Dendritic cell treated with granulocyte-macrophage colony-stimulating factor and Interleukin-4, amounts not matched to agents 40 ng/mL and 50 ng/mL, for 4 days (primary cell): Measurements from ENCODE around the gene AAMDC.
"Not testable (repeated sequence)": the region's sequence is repeated elsewhere in the genome, so short reads cannot be mapped to it uniquely, and the experiment has no call there.

Source experiments
- H3K27ac Mint-ChIP-seq: one replicate; pipeline ENCODE4 v1.8.0; 2022; ENCODE audit warnings: mild to moderate bottlenecking, mixed read lengths
- H3K27me3 Mint-ChIP-seq: one replicate; pipeline ENCODE4 v1.8.0; 2022; ENCODE audit warnings: mild to moderate bottlenecking, mixed read lengths
- H3K36me3 Mint-ChIP-seq: one replicate; pipeline ENCODE4 v1.8.0; 2022; ENCODE audit warnings: low read depth, mixed read lengths
- H3K4me1 Mint-ChIP-seq: one replicate; pipeline ENCODE4 v1.8.0; 2022; ENCODE audit warnings: low read depth, mixed read lengths
- H3K4me3 Mint-ChIP-seq: one replicate; pipeline ENCODE4 v1.8.0; 2022; ENCODE audit warnings: mild to moderate bottlenecking, moderate library complexity, mixed read lengths
- H3K9me3 Mint-ChIP-seq: one replicate; pipeline ENCODE4 v1.8.0; 2022; ENCODE audit warnings: mixed read lengths
- intact Hi-C: fragments of 100-400 bp; cut with micrococcal nuclease; formaldehyde crosslinking; loops from one replicate; pipeline ENCODE4 v1.15.0; 2022

AAMDC gene

DNA sequence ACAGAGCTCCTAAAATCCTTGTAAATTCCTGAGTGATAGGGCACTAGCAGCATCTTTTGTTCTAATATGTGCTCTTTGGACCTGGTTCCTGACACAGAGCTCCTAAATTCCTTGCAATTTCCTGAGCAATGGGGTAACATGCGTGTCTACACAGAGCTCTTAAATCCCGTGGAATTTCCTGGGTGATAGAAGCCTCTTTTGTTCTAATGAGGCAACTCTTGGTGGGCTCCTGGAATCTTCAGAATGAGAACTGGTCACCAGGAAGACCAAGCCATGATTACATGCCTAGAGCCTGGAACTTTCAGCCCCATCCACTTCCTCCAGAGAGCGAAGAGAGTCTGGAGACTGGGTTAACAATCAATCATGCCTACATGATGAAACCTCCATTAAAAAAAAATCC lies 19.5 kb upstream of the AAMDC start:
- H3K4me3 Mint-ChIP-seq: no peak overlapping the region
- H3K9me3 Mint-ChIP-seq: no peaks in the 10 kb centered on the region
- no peak overlapping the region for H3K27ac Mint-ChIP-seq

GRCh38 chr11:77806415-77806814 lies 14.5 kb upstream of the AAMDC start:
- Mint-ChIP-seq H3K36me3 (peaks cover 30% of the 10 kb centered on the region), H3K4me3 (no peak overlapping the region), H3K27me3 (no peaks in the 10 kb centered on the region), H3K4me1 (peaks cover 33% of the 10 kb centered on the region), H3K27ac (no peak overlapping the region), H3K9me3 (no peaks in the 10 kb centered on the region)
- intact Hi-C loops: no loop called here

More for the DNA sequence above, 19.5 kb upstream of the AAMDC start:
- H3K27me3 Mint-ChIP-seq: no peaks in the 10 kb centered on the region
- intact Hi-C loops: no loop called here
- peaks cover 33% of the 10 kb centered on the region for H3K4me1 Mint-ChIP-seq
- H3K36me3 Mint-ChIP-seq: peaks cover 27% of the 10 kb centered on the region

GRCh38 chr11:77806993-77807392 lies 14.0 kb upstream of the AAMDC start:
- peaks cover 33% of the 10 kb centered on the region for H3K36me3 Mint-ChIP-seq
- H3K4me1 Mint-ChIP-seq: peaks cover 30% of the 10 kb centered on the region
- no peak overlapping the region for H3K27ac Mint-ChIP-seq

GRCh38 chr11:77813256-77813655 lies 7.7 kb upstream of the AAMDC start:
- intact Hi-C loops: no loop called here
- no peak overlapping the region for H3K4me3 Mint-ChIP-seq
- no peaks in the 10 kb centered on the region for H3K27me3 Mint-ChIP-seq
- peaks cover 41% of the 10 kb centered on the region for H3K36me3 Mint-ChIP-seq
- peaks cover 9% of the 10 kb centered on the region for H3K9me3 Mint-ChIP-seq
- no peak overlapping the region for H3K27ac Mint-ChIP-seq
- peaks cover 13% of the 10 kb centered on the region for H3K4me1 Mint-ChIP-seq

More at GRCh38 chr11:77806993-77807392, 14.0 kb upstream of the AAMDC start:
- Mint-ChIP-seq H3K9me3 (no peaks in the 10 kb centered on the region), H3K27me3 (no peaks in the 10 kb centered on the region), H3K4me3 (no peak overlapping the region)
- intact Hi-C loops: no loop called here

DNA sequence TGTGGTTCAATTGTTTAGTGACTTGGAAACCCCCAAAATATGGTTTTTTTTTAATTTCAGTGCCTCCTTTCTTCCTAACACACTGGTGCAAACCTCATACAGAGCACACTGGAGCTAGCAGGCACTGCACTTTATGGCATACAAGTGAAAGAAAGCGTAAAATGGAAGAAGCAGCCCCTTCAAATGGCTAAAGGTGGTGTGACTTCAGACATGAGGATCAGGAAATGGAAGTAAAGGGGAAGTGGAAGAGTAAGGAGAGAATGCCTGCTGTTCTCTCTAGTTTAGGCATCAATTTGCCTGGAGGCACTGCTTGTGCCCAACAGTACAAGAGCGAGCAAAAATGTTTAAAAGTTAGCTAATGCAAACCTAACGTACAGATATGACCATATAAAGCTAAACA lies 6.1 kb upstream of the AAMDC start:
- no peak overlapping the region for H3K4me3 Mint-ChIP-seq
- peaks cover 47% of the 10 kb centered on the region for H3K36me3 Mint-ChIP-seq
- H3K27me3 Mint-ChIP-seq: no peaks in the 10 kb centered on the region
- intact Hi-C loops: no loop called here
- H3K9me3 Mint-ChIP-seq: peaks cover 9% of the 10 kb centered on the region
- H3K4me1 Mint-ChIP-seq: peaks cover 21% of the 10 kb centered on the region
- no peak overlapping the region for H3K27ac Mint-ChIP-seq

DNA sequence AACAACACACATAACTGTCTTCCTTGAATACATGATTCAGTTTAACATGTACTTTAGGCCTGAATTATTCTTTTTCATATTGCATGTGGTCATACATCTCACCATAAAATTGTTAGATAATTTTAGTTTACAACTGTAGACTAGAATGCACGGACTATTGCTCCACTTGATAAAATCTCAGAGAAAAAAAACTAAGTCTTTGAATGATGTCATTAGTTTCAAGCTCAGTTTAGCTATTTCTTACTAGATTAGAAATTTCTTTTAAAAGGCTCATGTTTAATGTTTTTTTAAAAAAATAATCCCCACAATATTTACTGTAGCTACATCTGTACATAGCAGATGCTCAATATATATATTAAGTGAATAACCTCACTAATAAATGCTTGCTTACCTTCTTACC lies 5.5 kb upstream of the AAMDC start:
- H3K27ac Mint-ChIP-seq: no peak overlapping the region
- intact Hi-C loops: no loop called here
- H3K4me1 Mint-ChIP-seq: peaks cover 16% of the 10 kb centered on the region
- H3K4me3 Mint-ChIP-seq: no peak overlapping the region
- peaks cover 9% of the 10 kb centered on the region for H3K9me3 Mint-ChIP-seq
- H3K36me3 Mint-ChIP-seq: peaks cover 48% of the 10 kb centered on the region
- H3K27me3 Mint-ChIP-seq: no peaks in the 10 kb centered on the region

DNA sequence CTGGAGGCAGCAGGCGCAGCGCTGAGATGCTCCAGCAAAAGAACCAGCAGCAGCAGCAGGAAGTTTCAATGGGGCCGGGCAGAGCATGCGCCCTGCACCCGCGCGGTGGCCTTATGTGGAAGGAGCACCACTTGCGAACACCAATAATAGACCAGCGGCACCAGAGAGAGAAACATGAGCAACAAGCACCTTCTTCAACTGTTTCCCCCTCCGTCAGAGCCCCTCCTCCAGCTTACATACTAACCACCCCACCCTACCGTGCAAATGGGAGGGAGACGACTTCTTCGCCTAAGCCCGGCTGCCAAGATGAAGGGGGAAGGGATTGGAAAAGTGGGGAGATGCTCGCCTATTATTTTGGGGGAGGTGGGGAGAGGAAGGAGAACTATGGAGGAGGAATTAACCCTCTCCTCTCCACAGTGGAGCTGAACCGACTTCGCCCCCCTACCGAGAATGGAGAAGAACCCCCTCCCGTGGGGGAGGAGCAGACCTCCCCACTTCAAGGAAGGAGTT lies 1.5 kb upstream of the AAMDC start:
- no peaks in the 10 kb centered on the region for H3K27me3 Mint-ChIP-seq
- H3K4me3 Mint-ChIP-seq: peak overlapping the region; percentile 99
- H3K36me3 Mint-ChIP-seq: peaks cover 31% of the 10 kb centered on the region
- peaks cover 8% of the 10 kb centered on the region for H3K9me3 Mint-ChIP-seq
- peaks cover 25% of the 10 kb centered on the region for H3K4me1 Mint-ChIP-seq
- H3K27ac Mint-ChIP-seq: peak overlapping the region; percentile 83
- intact Hi-C loops: no loop called here

- Mint-ChIP-seq H3K9me3 (peaks cover 3% of the 10 kb centered on the region), H3K27ac (peak overlapping the region; percentile 83), H3K27me3 (no peaks in the 10 kb centered on the region), H3K4me1 (peaks cover 25% of the 10 kb centered on the region), H3K4me3 (peak overlapping the region; percentile 99), H3K36me3 (peaks cover 25% of the 10 kb centered on the region)
- intact Hi-C loops: loop anchor here (2.0 kb wide), 1 partner anchor 175 kb away; the partner anchor contains the start of gene INTS4
Observed at GRCh38 chr11:77819921-77820564, 901 bp upstream of the AAMDC start.

DNA sequence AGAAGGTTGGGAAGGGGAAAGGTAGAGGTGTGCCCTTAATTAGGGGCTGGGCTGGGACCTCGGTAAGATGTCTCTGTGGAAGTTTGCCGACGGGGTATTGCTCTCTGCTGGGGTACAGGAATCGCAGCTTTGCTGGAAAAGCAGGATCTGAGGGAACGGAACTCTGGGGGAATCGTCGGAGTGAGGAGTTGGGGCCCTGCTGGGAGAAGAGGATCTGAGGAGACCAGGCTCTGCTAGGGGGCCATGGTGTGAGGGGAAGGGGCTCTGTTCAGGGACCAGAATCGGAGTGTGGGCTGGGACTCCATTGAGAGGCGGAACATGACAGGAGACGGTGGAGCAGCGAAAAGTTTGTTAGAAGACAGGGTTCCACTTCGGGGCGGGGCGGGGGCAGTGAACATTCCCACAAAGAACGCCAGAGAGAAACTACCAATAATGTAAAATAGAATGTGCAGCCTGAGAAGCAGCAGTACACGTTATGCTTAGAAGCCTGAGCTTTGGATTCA lies 456 bp downstream of the AAMDC start:
- Mint-ChIP-seq H3K4me1 (peaks cover 25% of the 10 kb centered on the region), H3K4me3 (peak overlapping the region; percentile 99), H3K27ac (peak overlapping the region; percentile 83), H3K27me3 (no peaks in the 10 kb centered on the region), H3K9me3 (no peaks in the 10 kb centered on the region), H3K36me3 (peaks cover 24% of the 10 kb centered on the region)
- intact Hi-C loops: loop anchor here (2.0 kb wide), 1 partner anchor 173 kb away; the partner anchor contains the start of gene INTS4

GRCh38 chr11:77822126-77822525 lies 1.2 kb downstream of the AAMDC start:
- H3K27ac Mint-ChIP-seq, intact Hi-C loops, H3K27me3 Mint-ChIP-seq, H3K9me3 Mint-ChIP-seq, H3K4me3 Mint-ChIP-seq: not testable (repeated sequence)
- Mint-ChIP-seq H3K36me3 (peaks cover 24% of the 10 kb centered on the region), H3K4me1 (peaks cover 20% of the 10 kb centered on the region)

DNA sequence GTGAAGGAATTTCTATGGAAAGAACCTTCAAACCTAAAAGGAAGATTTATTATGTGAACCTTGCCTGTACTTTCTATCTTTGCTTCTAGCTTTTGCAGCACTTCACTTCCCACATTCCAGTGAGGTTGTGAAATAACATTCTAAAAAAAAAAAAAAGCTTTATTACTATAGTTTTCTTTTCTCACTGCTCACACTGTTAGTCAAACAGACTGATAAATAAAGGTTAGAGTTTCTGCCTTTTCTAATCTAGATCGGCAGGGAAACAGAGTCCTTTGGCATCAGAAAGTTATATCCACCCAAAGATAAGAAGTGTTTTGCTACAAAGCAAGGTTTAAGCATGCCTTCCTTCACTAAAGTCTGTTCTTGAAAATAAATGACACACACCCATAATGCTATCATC lies 2.8 kb downstream of the AAMDC start:
- Mint-ChIP-seq H3K36me3 (peaks cover 24% of the 10 kb centered on the region), H3K9me3 (no peaks in the 10 kb centered on the region), H3K4me3 (no peak overlapping the region), H3K4me1 (peaks cover 16% of the 10 kb centered on the region), H3K27ac (no peak overlapping the region), H3K27me3 (no peaks in the 10 kb centered on the region)
- intact Hi-C loops: no loop called here

DNA sequence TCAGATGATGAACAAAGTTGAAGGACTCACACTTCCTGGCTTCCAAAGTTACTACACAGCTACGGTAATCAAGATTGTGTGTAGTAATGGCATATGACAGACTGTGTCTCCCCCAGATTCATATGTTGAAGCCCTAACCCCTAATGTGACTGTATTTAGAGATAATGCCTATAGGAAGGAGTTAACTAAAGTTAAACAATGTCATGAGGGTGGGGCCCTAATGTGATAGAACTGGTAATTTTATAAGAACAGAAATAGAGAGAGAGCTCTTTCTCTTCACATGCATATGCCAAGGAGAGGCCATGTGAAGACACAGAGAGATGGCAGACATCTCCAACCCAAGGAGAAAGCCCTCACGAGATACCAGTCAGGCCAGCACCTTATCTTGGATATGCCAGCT lies 8.0 kb downstream of the AAMDC start:
- H3K27ac Mint-ChIP-seq: no peak overlapping the region
- no peaks in the 10 kb centered on the region for H3K27me3 Mint-ChIP-seq
- intact Hi-C loops: no loop called here
- H3K4me1 Mint-ChIP-seq: no peaks in the 10 kb centered on the region
- H3K4me3 Mint-ChIP-seq: no peak overlapping the region
- H3K36me3 Mint-ChIP-seq: no peaks in the 10 kb centered on the region
- no peaks in the 10 kb centered on the region for H3K9me3 Mint-ChIP-seq

DNA sequence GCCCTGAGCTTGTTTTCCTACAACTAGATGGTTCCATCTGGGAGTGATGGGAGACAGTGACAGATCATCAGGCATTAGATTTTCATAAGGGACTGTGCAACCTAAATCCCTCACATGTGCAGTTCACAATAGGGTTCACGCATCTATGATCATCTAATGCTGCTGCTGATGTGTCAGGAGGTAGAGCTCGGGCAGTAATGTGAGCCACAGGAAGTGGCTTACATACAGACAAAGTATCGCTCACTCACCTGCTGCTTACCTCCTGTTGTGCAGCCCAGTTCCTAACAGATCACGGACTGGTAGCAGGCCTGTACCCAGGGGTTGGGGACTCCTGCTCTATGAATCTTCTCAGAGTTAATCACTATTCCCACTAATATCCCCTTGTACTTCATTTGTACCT lies 12.4 kb downstream of the AAMDC start:
- Mint-ChIP-seq H3K27ac (no peak overlapping the region), H3K27me3 (no peaks in the 10 kb centered on the region), H3K4me3 (no peak overlapping the region), H3K36me3 (no peaks in the 10 kb centered on the region), H3K9me3 (no peaks in the 10 kb centered on the region), H3K4me1 (no peaks in the 10 kb centered on the region)
- intact Hi-C loops: no loop called here

DNA sequence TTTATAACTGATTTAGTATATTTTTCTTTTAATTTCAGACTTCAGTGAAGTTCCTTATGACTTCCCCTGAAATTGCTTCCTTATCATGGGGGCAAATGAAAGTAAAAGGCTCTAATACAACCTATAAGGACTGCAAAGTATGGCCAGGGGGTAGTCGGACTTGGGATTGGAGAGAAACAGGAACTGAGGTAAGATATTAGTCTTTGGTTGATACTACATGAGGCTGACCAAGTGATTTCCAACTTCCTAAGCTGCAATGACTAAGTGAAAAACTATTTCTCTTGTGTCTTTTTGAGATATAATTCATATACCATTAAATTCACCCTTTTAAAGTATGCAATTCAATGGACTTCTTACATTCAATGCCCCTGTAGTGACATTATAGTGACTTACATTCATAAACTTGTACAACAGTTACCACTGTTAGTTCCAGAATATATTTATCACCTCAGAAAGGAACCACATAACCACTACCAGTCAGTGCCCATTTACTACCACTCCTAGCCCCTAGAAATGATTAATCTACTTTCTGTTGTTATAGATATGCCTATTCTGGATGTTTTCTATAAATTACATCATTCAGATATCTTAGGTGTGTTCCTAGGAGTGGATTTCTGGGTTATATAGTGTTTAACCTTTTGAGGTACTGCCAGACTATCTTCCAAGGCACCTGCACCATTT lies 21.6 kb downstream of the AAMDC start:
- no peak overlapping the region for H3K4me3 Mint-ChIP-seq
- intact Hi-C loops: no loop called here
- H3K27ac Mint-ChIP-seq: peak overlapping the region; percentile 56
- H3K27me3 Mint-ChIP-seq: no peaks in the 10 kb centered on the region
- peaks cover 11% of the 10 kb centered on the region for H3K4me1 Mint-ChIP-seq
- peaks cover 44% of the 10 kb centered on the region for H3K9me3 Mint-ChIP-seq
- peaks cover 42% of the 10 kb centered on the region for H3K36me3 Mint-ChIP-seq
